K562 (cell line): Measurements from ENCODE around the gene MTHFR. TPM values are rescaled to one million over a fixed set of nuclear protein-coding genes. Genes with fewer than 3 reads are reported as not detected.

ENCODE experiments used
- CEBPG ChIP-seq, 3 experiments: fragments of 200-800 bp in 1 of 3; sonication (Bioruptor generic) in 1 of 3; sonication (generic) in 1 of 3; formaldehyde crosslinking in 1 of 3; IDR thresholded peaks in 2 of 3; conservative IDR thresholded peaks in 1 of 3; 2 replicates each; pipeline versions ENCODE4 v1.6.1 to v1.8.0; 2016 to 2022; ENCODE audit warnings: missing compliant biosample characterization in 2 of 3, missing genetic modification characterization in 2 of 3, mild to moderate bottlenecking in 1 of 3, missing genetic modification reagents in 1 of 3
- CGGBP1 ChIP-seq: fragments of 250-450 bp; sonication (Bioruptor Pico); IDR thresholded peaks from 2 replicates; pipeline ENCODE4 v1.9.0; 2021; ENCODE audit warnings: mild to moderate bottlenecking
- EWSR1 ChIP-seq: fragments of 450-650 bp; IDR thresholded peaks from 2 replicates; pipeline ENCODE4 v1.6.1; 2018; ENCODE audit warnings: borderline replicate concordance, mild to moderate bottlenecking, low read depth, moderate library complexity; ENCODE audit not compliant: partially characterized antibody
- FOS ChIP-seq: IDR thresholded peaks from 3 replicates; pipeline ENCODE4 v1.6.1; 2011; ENCODE audit not compliant: insufficient read length; ENCODE audit errors: extremely low read depth
- FOSL1 ChIP-seq: fragments of 200-800 bp; sonication (Bioruptor generic); conservative IDR thresholded peaks from 2 replicates; pipeline ENCODE4 v1.6.1; 2016; ENCODE audit warnings: missing genetic modification characterization, missing compliant biosample characterization
- FOXP1 ChIP-seq: sonication (generic); formaldehyde crosslinking; IDR thresholded peaks from 2 replicates; pipeline ENCODE4 v1.8.0; 2022; ENCODE audit warnings: mild to moderate bottlenecking, missing genetic modification reagents
- GABPA ChIP-seq: fragments of 200-800 bp; sonication (Bioruptor generic); conservative IDR thresholded peaks from 2 replicates; pipeline ENCODE4 v1.6.1; 2016; ENCODE audit warnings: low read depth, missing genetic modification characterization, missing compliant biosample characterization
- GTF3C2 ChIP-seq: IDR thresholded peaks from 3 replicates; pipeline ENCODE4 v1.6.1; 2011; ENCODE audit warnings: borderline replicate concordance, mild to moderate bottlenecking, moderate library complexity; ENCODE audit not compliant: insufficient read length; ENCODE audit errors: extremely low read depth
- HMGXB4 ChIP-seq: sonication (generic); formaldehyde crosslinking; IDR thresholded peaks from 2 replicates; pipeline ENCODE4 v1.8.1; 2023; ENCODE audit warnings: mild to moderate bottlenecking, missing genetic modification reagents
- KHSRP ChIP-seq: fragments of 450-650 bp; IDR thresholded peaks from 2 replicates; pipeline ENCODE4 v1.6.1; 2017
- MEF2D ChIP-seq: conservative IDR thresholded peaks from 2 replicates; pipeline ENCODE4 v1.6.1; 2016; ENCODE audit warnings: low read depth, missing genetic modification characterization, missing compliant biosample characterization
- NFYB ChIP-seq: IDR thresholded peaks from 2 replicates; pipeline ENCODE4 v1.6.1; 2011; ENCODE audit warnings: mild to moderate bottlenecking, moderate library complexity; ENCODE audit not compliant: insufficient read length; ENCODE audit errors: extremely low read depth
- POLR2A ChIP-seq: fragments of 450-650 bp; conservative IDR thresholded peaks from 2 replicates; pipeline ENCODE4 v1.6.1; 2016
- POLR2AphosphoS2 ChIP-seq: IDR thresholded peaks from 2 replicates; pipeline ENCODE4 v1.6.1; 2012; ENCODE audit warnings: low read length, improper control_type of control experiment
- RBM25 ChIP-seq: fragments of 200-400 bp; formaldehyde crosslinking; IDR thresholded peaks from 2 replicates; pipeline ENCODE4 v1.6.1; 2018; ENCODE audit warnings: low read length, low read depth, moderate library complexity; ENCODE audit not compliant: severe bottlenecking
- RFX1 ChIP-seq: fragments of 450-650 bp; IDR thresholded peaks from 2 replicates; pipeline ENCODE4 v1.6.1; 2016; ENCODE audit warnings: mild to moderate bottlenecking, moderate library complexity
- SMARCA5 ChIP-seq: fragments of 450-650 bp; IDR thresholded peaks from 2 replicates; pipeline ENCODE4 v1.6.1; 2016
- ZBTB8A ChIP-seq: fragments of 450-650 bp; IDR thresholded peaks from 2 replicates; pipeline ENCODE4 v1.6.1; 2018; ENCODE audit warnings: mild to moderate bottlenecking, moderate library complexity; ENCODE audit not compliant: partially characterized antibody
- ZNF3 ChIP-seq: fragments of 250-450 bp; sonication (Bioruptor Pico); IDR thresholded peaks from 2 replicates; pipeline ENCODE4 v1.5.0; 2021; ENCODE audit warnings: mild to moderate bottlenecking, moderate library complexity
- polyA plus RNA-seq, 8 experiments: library from polyadenylated mRNA; depleted of rRNA in 4 of 8; stranded (reverse) in 5 of 8; unstranded in 3 of 8; fragments of >200 nt; fragmentation: Nextera tagmentation in 2 of 8; fragmentation: Illumina TruSeq in 1 of 8; extraction: Ambion mirVana in 2 of 8; extraction: Trizol in 1 of 8; gene quantifications; 2 replicates each; pipeline versions ENCODE4 v1.2.1 to v1.2.3, GENCODE V29; 2011 to 2014; ENCODE audit warnings: inconsistent platforms in 1 of 8, missing spikeins in 1 of 8
- total RNA-seq, 7 experiments: library from RNA; depleted of rRNA in 6 of 7; stranded (reverse); fragments of >200 nt in 6 of 7; fragmentation: Illumina TruSeq in 2 of 7; extraction: Trizol in 2 of 7; gene quantifications; 2 replicates each; pipeline versions ENCODE4 v1.2.1 to v1.2.3, GENCODE V29; 2011 to 2021; ENCODE audit warnings: low replicate concordance in 1 of 7
- TF ChIP-seq, protein P1 (sequence below): fragments of 450-650 bp; IDR thresholded peaks from 2 replicates; pipeline ENCODE4 v1.7.0; 2016; ENCODE audit warnings: borderline replicate concordance

Gene MTHFR
- total and polyA plus RNA-seq, 9 of the 15 experiments (the other 6 are each of a cell fraction or from before 2014, with no cell fraction given) = 5.0 to 104 (median 62.6) TPM

DNA sequence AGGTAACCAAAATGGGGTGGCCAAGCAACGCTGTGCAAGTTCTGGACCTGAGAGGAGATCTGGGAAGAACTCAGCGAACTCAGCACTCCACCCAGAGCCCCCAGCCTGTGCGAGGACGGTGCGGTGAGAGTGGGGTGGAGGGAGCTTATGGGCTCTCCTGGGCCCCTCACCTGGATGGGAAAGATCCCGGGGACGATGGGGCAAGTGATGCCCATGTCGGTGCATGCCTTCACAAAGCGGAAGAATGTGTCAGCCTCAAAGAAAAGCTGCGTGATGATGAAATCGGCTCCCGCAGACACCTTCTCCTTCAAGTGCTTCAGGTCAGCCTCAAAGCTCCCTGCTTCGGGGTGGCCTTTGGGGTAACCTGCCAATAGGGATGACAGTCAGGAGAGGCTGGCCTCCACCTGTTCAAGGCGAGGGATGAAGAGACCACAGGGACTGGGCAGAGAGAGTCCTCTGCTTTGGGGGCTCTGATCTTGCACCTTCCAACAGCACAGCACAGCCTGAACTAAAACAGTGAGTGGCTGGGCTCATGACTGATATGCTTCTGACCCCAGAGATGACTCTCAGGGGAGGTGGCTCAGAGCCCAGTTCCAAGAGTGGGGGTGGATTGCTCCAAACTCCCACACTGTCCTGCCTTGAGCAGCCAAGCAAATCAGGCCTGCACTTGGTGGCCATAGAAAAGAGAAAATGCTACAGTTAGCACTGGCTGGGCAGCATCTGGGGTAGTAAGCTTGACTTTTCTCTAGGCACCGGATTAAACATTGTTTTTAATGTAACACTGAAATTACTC lies 9.5 kb downstream of the MTHFR start (continued):
- TF ChIP-seq GTF3C2 (no peak), POLR2A (peak; percentile 82), FOXP1 (CRISPR knock-in tag) (peak; percentile 62; the same call in 1 of the 2 replicates), GABPA (no peak), MEF2D (0 out of 2 replicates have a peak, but pooled peaks have one; percentile 29), HMGXB4 (CRISPR knock-in tag) (0 out of 2 replicates have a peak, but pooled peaks have one; percentile 41), RBM25 (no peak), SMARCA5 (no peak), ZBTB8A (no peak), ZNF3 (CRISPR knock-in tag) (no peak), FOSL1 (tag) (peak; percentile 65; the same call in 1 of the 2 replicates), KHSRP (no peak), CGGBP1 (CRISPR knock-in tag) (no peak), FOS (no peak), RFX1 (no peak), POLR2AphosphoS2 (0 out of 2 replicates have a peak, but pooled peaks have one; percentile 8), EWSR1 (no peak), CEBPG (CRISPR knock-in tag; IDR thresholded peaks at IDR 0.05) (peak; percentile 79), CEBPG (tag; conservative IDR thresholded peaks at IDR 0.05 in 1 of 2, IDR thresholded peaks at IDR 0.05 in 1 of 2) (peak; percentile 71 to 86), NFYB (no peak)
- TF ChIP-seq, protein P1, sequence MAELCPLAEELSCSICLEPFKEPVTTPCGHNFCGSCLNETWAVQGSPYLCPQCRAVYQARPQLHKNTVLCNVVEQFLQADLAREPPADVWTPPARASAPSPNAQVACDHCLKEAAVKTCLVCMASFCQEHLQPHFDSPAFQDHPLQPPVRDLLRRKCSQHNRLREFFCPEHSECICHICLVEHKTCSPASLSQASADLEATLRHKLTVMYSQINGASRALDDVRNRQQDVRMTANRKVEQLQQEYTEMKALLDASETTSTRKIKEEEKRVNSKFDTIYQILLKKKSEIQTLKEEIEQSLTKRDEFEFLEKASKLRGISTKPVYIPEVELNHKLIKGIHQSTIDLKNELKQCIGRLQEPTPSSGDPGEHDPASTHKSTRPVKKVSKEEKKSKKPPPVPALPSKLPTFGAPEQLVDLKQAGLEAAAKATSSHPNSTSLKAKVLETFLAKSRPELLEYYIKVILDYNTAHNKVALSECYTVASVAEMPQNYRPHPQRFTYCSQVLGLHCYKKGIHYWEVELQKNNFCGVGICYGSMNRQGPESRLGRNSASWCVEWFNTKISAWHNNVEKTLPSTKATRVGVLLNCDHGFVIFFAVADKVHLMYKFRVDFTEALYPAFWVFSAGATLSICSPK = no peak
